ENCODE results near the gene POLR1H.

DNA sequence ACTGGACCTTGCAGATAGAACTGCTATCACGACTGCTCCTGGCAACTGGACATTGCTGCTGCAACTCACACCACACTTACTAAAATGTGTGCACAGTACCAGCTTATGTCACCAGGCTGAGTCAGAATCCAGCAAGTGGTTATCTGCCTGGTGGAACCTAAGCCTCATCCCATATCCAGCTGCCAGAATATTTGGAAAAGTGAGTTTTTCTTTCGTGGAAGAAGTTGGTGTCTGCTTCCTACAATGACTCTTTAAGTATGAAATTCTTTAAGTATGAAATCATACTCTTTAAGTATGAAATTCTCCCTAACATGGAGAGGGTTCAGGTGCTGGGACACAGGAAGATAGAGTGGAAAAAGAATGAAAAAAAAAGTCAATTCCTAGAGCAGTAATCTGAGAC lies 16.4 kb upstream of the POLR1H start:
- TF ChIP-seq, protein P1, sequence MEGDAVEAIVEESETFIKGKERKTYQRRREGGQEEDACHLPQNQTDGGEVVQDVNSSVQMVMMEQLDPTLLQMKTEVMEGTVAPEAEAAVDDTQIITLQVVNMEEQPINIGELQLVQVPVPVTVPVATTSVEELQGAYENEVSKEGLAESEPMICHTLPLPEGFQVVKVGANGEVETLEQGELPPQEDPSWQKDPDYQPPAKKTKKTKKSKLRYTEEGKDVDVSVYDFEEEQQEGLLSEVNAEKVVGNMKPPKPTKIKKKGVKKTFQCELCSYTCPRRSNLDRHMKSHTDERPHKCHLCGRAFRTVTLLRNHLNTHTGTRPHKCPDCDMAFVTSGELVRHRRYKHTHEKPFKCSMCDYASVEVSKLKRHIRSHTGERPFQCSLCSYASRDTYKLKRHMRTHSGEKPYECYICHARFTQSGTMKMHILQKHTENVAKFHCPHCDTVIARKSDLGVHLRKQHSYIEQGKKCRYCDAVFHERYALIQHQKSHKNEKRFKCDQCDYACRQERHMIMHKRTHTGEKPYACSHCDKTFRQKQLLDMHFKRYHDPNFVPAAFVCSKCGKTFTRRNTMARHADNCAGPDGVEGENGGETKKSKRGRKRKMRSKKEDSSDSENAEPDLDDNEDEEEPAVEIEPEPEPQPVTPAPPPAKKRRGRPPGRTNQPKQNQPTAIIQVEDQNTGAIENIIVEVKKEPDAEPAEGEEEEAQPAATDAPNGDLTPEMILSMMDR (IDR thresholded peaks at IDR 0.05; ENCODE audit: low read depth, low read length): no peak
- no peak for TF ChIP-seq EZH2phosphoT487 (IDR thresholded peaks at IDR 0.05; ENCODE audit: low read depth)
